Measurements from ENCODE around the gene ATG4D. TPM values are rescaled to one million over a fixed set of nuclear protein-coding genes. Genes with fewer than 3 reads are reported as not detected.

The ATG4D gene
- total RNA-seq, 2 donors from 2014 or later: 27.4 to 37.8 TPM

- H3K27ac Mint-ChIP-seq: peak overlapping the region; percentile 21
- no peaks in the 10 kb centered on the region for H3K27me3 Mint-ChIP-seq
- ATAC-seq (replicated peaks): no peak
- H3K9me3 Mint-ChIP-seq: no peaks in the 10 kb centered on the region
- H3K36me3 Mint-ChIP-seq (ENCODE audit: low read depth): no peaks in the 10 kb centered on the region
- H3K4me3 Mint-ChIP-seq: no peak overlapping the region
- H3K4me1 Mint-ChIP-seq: peaks cover 8% of the 10 kb centered on the region
Measured at GRCh38 chr19:10593820-10594637, 50.3 kb downstream of the ATG4D start.

- H3K4me3 Mint-ChIP-seq: no peak overlapping the region
- peaks cover 20% of the 10 kb centered on the region for H3K36me3 Mint-ChIP-seq (ENCODE audit: low read depth)
- no peak for ATAC-seq (replicated peaks)
- H3K27me3 Mint-ChIP-seq: no peaks in the 10 kb centered on the region
- H3K9me3 Mint-ChIP-seq: no peaks in the 10 kb centered on the region
- no peak overlapping the region for H3K27ac Mint-ChIP-seq
- peaks cover 24% of the 10 kb centered on the region for H3K4me1 Mint-ChIP-seq
Measured at GRCh38 chr19:10600149-10600548, 56.4 kb downstream of the ATG4D start.

- H3K4me3 Mint-ChIP-seq: peak overlapping the region; percentile 88
- peaks cover 16% of the 10 kb centered on the region for H3K4me1 Mint-ChIP-seq
- ATAC-seq (replicated peaks): no peak
- H3K9me3 Mint-ChIP-seq: no peaks in the 10 kb centered on the region
- no peaks in the 10 kb centered on the region for H3K27me3 Mint-ChIP-seq
- no peak overlapping the region for H3K27ac Mint-ChIP-seq
- peaks cover 20% of the 10 kb centered on the region for H3K36me3 Mint-ChIP-seq (ENCODE audit: low read depth)
Measured at GRCh38 chr19:10601999-10602329, 58.3 kb downstream of the ATG4D start.

GRCh38 chr19:10602330-10603083 is 58.8 kb downstream of the ATG4D start:
- H3K27ac Mint-ChIP-seq: peak overlapping the region; percentile 94
- H3K36me3 Mint-ChIP-seq (ENCODE audit: low read depth): peaks cover 20% of the 10 kb centered on the region
- H3K4me1 Mint-ChIP-seq: peaks cover 16% of the 10 kb centered on the region
- H3K4me3 Mint-ChIP-seq: peak overlapping the region; percentile 88
- H3K27me3 Mint-ChIP-seq: no peaks in the 10 kb centered on the region
- peak; percentile 87 for ATAC-seq (replicated peaks)
- H3K9me3 Mint-ChIP-seq: no peaks in the 10 kb centered on the region

Other genes with a start within 250 kb of the ATG4D start
- gene ZGLP1, start 234.1 kb upstream of the ATG4D start, total RNA-seq: 1 to 10 TPM; 5.4 to 6.6 TPM
- 10 to 100 TPM; 12.3 to 20.1 TPM for gene FDX2, start 227.9 kb upstream of the ATG4D start, total RNA-seq
- gene RAVER1, start 210.4 kb upstream of the ATG4D start, total RNA-seq: 10 to 100 TPM; 66.3 to 88.7 TPM
- 100 to 1,000 TPM; 144 to 228 TPM for gene ICAM3, start 204.3 kb upstream of the ATG4D start, total RNA-seq
- 100 to 1,000 TPM; 221 to 245 TPM for gene TYK2, start 163.3 kb upstream of the ATG4D start, total RNA-seq
- gene CDC37, start 140.4 kb upstream of the ATG4D start, total RNA-seq: 100 to 1,000 TPM; 140 to 226 TPM
- 1 to 10 TPM; 9.0 to 9.1 TPM for gene PDE4A, start 123.4 kb upstream of the ATG4D start, total RNA-seq
- 10 to 100 TPM; 71.5 to 99.6 TPM for gene KEAP1, start 40.5 kb upstream of the ATG4D start, total RNA-seq
- gene S1PR5, start 26.5 kb upstream of the ATG4D start, total RNA-seq: under 1 TPM in 1 of 2 donors, not detected in 1; 0.11 TPM
- gene KRI1, start 22.1 kb downstream of the ATG4D start, total RNA-seq: 10 to 100 TPM; 43.3 to 52.5 TPM
- 10 to 100 TPM; 21.2 to 46.6 TPM for gene CDKN2D, start 25.1 kb downstream of the ATG4D start, total RNA-seq
- not detected for gene AP1M2, start 43.4 kb downstream of the ATG4D start, total RNA-seq
- gene SLC44A2, start 81.6 kb downstream of the ATG4D start, total RNA-seq: 10 to 100 TPM; 64.8 to 84.9 TPM
- gene ILF3, start 110.4 kb downstream of the ATG4D start, total RNA-seq: 100 to 1,000 TPM; 286 to 439 TPM
- 10 to 100 TPM; 36.9 to 61.3 TPM for gene QTRT1, start 157.5 kb downstream of the ATG4D start, total RNA-seq
- 100 to 1,000 TPM; 185 to 209 TPM for gene DNM2, start 174.2 kb downstream of the ATG4D start, total RNA-seq